Nephron (organoid): ENCODE measurements around the gene GRK3.
A peak's percentile ranks its signal among the peaks of the same experiment; 100 is the strongest.

Experiments used
- H3K27ac Mint-ChIP-seq, 3 experiments: 2 replicates each; pipeline ENCODE4 v1.8.0; 2020; ENCODE audit warnings: mixed read lengths in 3 of 3, mild to moderate bottlenecking in 2 of 3, moderate library complexity in 1 of 3
- H3K27me3 Mint-ChIP-seq: 2 replicates; pipeline ENCODE4 v1.8.0; 2021; ENCODE audit warnings: low read depth, mild to moderate bottlenecking, moderate library complexity, mixed read lengths
- H3K36me3 Mint-ChIP-seq: 2 replicates; pipeline ENCODE4 v1.8.0; 2020; ENCODE audit warnings: low read depth, mixed read lengths
- H3K4me1 Mint-ChIP-seq: 2 replicates; pipeline ENCODE4 v1.8.0; 2020; ENCODE audit warnings: mixed read lengths
- H3K4me3 Mint-ChIP-seq, 3 experiments: 2 replicates each; pipeline ENCODE4 v1.8.0; 2020; ENCODE audit warnings: mild to moderate bottlenecking in 3 of 3, mixed read lengths in 3 of 3, moderate library complexity in 2 of 3
- H3K9me3 Mint-ChIP-seq: 2 replicates; pipeline ENCODE4 v1.8.0; 2020; ENCODE audit warnings: mixed read lengths
- CTCF ChIP-seq, 3 experiments: fragments of 200-600 bp; sonication (generic); IDR thresholded peaks; one replicate each; pipeline ENCODE4 v1.5.0; 2021; ENCODE audit warnings: antibody characterized with exemption in 3 of 3; ENCODE audit not compliant: unreplicated experiment in 3 of 3

GRK3 gene

GRCh38 chr22:25542720-25543402 lies 21.6 kb upstream of the GRK3 start:
- H3K4me3 Mint-ChIP-seq, result no peak overlapping the region
- H3K27me3 Mint-ChIP-seq, result peaks cover 7% of the 10 kb centered on the region
- no peaks in the 10 kb centered on the region for H3K36me3 Mint-ChIP-seq
- peak overlapping the region in 1 of 3 experiments; percentile 49 for H3K27ac Mint-ChIP-seq
- H3K9me3 Mint-ChIP-seq, result no peaks in the 10 kb centered on the region
- peaks cover 32% of the 10 kb centered on the region for H3K4me1 Mint-ChIP-seq
- no peak for TF ChIP-seq CTCF (IDR thresholded peaks at IDR 0.05; ENCODE audit: unreplicated experiment in 3 of 3)

- Mint-ChIP-seq H3K4me3 (no peak overlapping the region), H3K36me3 (no peaks in the 10 kb centered on the region), H3K27ac (no peak overlapping the region), H3K4me1 (peaks cover 33% of the 10 kb centered on the region), H3K27me3 (peaks cover 7% of the 10 kb centered on the region), H3K9me3 (no peaks in the 10 kb centered on the region)
- TF ChIP-seq CTCF (IDR thresholded peaks at IDR 0.05; ENCODE audit: unreplicated experiment in 3 of 3), result no peak
These were observed 19.3 kb upstream of the GRK3 start for GRCh38 chr22:25545146-25545545.

GRCh38 chr22:25545672-25546071 lies 18.8 kb upstream of the GRK3 start:
- peaks cover 7% of the 10 kb centered on the region for H3K27me3 Mint-ChIP-seq
- no peaks in the 10 kb centered on the region for H3K36me3 Mint-ChIP-seq
- H3K9me3 Mint-ChIP-seq, result no peaks in the 10 kb centered on the region
- peaks cover 33% of the 10 kb centered on the region for H3K4me1 Mint-ChIP-seq
- H3K27ac Mint-ChIP-seq, result no peak overlapping the region
- no peak overlapping the region for H3K4me3 Mint-ChIP-seq
- no peak for TF ChIP-seq CTCF (IDR thresholded peaks at IDR 0.05; ENCODE audit: unreplicated experiment in 3 of 3)

- Mint-ChIP-seq H3K36me3 (no peaks in the 10 kb centered on the region), H3K27me3 (peaks cover 7% of the 10 kb centered on the region), H3K27ac (no peak overlapping the region), H3K4me3 (no peak overlapping the region), H3K9me3 (no peaks in the 10 kb centered on the region), H3K4me1 (peaks cover 33% of the 10 kb centered on the region)
- TF ChIP-seq CTCF (IDR thresholded peaks at IDR 0.05; ENCODE audit: unreplicated experiment in 3 of 3), result no peak
These were observed 18.2 kb upstream of the GRK3 start for GRCh38 chr22:25546242-25546641.

- H3K27ac Mint-ChIP-seq, result no peak overlapping the region
- H3K4me3 Mint-ChIP-seq, result no peak overlapping the region
- H3K4me1 Mint-ChIP-seq, result peaks cover 33% of the 10 kb centered on the region
- H3K36me3 Mint-ChIP-seq, result no peaks in the 10 kb centered on the region
- no peaks in the 10 kb centered on the region for H3K9me3 Mint-ChIP-seq
- H3K27me3 Mint-ChIP-seq, result peaks cover 7% of the 10 kb centered on the region
- TF ChIP-seq CTCF (IDR thresholded peaks at IDR 0.05; ENCODE audit: unreplicated experiment in 3 of 3), result no peak
These were observed 17.7 kb upstream of the GRK3 start for GRCh38 chr22:25546751-25547150.

GRCh38 chr22:25548866-25549464 lies 15.5 kb upstream of the GRK3 start:
- H3K9me3 Mint-ChIP-seq, result no peaks in the 10 kb centered on the region
- no peak overlapping the region for H3K4me3 Mint-ChIP-seq
- H3K36me3 Mint-ChIP-seq, result no peaks in the 10 kb centered on the region
- peaks cover 24% of the 10 kb centered on the region for H3K4me1 Mint-ChIP-seq
- TF ChIP-seq CTCF (IDR thresholded peaks at IDR 0.05; ENCODE audit: unreplicated experiment in 3 of 3), result no peak
- H3K27ac Mint-ChIP-seq, result no peak overlapping the region
- no peaks in the 10 kb centered on the region for H3K27me3 Mint-ChIP-seq
